ENCODE data around the gene SLC33A1. TPM values are rescaled to one million over a fixed set of nuclear protein-coding genes. Genes with fewer than 3 reads are reported as not detected.

The SLC33A1 gene
- total and polyA plus RNA-seq, 2 of the 8 experiments (the other 6 are each of a cell fraction or from before 2014, with no cell fraction given) = 15.6 to 24.2 TPM

DNA sequence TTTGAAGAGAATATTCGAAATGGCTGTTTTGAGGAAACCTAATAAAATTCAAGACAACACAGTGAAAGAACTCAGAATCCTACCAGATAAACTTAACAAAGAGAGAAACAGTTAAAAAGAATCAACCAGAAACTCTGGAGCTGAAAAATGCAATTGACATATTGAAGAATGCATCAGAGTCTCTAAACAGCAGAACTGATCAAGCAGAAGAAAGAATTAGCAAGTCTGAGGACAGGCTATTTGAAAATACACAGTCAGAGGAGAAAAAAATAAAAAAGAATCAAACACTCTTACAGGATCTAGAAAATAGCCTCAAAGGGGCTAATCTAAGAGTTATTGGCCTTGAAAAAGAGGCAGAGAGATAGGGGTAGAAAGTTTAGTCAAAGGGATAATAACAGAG, 61.7 kb downstream of the SLC33A1 start (continued):
- TF ChIP-seq, protein P1, sequence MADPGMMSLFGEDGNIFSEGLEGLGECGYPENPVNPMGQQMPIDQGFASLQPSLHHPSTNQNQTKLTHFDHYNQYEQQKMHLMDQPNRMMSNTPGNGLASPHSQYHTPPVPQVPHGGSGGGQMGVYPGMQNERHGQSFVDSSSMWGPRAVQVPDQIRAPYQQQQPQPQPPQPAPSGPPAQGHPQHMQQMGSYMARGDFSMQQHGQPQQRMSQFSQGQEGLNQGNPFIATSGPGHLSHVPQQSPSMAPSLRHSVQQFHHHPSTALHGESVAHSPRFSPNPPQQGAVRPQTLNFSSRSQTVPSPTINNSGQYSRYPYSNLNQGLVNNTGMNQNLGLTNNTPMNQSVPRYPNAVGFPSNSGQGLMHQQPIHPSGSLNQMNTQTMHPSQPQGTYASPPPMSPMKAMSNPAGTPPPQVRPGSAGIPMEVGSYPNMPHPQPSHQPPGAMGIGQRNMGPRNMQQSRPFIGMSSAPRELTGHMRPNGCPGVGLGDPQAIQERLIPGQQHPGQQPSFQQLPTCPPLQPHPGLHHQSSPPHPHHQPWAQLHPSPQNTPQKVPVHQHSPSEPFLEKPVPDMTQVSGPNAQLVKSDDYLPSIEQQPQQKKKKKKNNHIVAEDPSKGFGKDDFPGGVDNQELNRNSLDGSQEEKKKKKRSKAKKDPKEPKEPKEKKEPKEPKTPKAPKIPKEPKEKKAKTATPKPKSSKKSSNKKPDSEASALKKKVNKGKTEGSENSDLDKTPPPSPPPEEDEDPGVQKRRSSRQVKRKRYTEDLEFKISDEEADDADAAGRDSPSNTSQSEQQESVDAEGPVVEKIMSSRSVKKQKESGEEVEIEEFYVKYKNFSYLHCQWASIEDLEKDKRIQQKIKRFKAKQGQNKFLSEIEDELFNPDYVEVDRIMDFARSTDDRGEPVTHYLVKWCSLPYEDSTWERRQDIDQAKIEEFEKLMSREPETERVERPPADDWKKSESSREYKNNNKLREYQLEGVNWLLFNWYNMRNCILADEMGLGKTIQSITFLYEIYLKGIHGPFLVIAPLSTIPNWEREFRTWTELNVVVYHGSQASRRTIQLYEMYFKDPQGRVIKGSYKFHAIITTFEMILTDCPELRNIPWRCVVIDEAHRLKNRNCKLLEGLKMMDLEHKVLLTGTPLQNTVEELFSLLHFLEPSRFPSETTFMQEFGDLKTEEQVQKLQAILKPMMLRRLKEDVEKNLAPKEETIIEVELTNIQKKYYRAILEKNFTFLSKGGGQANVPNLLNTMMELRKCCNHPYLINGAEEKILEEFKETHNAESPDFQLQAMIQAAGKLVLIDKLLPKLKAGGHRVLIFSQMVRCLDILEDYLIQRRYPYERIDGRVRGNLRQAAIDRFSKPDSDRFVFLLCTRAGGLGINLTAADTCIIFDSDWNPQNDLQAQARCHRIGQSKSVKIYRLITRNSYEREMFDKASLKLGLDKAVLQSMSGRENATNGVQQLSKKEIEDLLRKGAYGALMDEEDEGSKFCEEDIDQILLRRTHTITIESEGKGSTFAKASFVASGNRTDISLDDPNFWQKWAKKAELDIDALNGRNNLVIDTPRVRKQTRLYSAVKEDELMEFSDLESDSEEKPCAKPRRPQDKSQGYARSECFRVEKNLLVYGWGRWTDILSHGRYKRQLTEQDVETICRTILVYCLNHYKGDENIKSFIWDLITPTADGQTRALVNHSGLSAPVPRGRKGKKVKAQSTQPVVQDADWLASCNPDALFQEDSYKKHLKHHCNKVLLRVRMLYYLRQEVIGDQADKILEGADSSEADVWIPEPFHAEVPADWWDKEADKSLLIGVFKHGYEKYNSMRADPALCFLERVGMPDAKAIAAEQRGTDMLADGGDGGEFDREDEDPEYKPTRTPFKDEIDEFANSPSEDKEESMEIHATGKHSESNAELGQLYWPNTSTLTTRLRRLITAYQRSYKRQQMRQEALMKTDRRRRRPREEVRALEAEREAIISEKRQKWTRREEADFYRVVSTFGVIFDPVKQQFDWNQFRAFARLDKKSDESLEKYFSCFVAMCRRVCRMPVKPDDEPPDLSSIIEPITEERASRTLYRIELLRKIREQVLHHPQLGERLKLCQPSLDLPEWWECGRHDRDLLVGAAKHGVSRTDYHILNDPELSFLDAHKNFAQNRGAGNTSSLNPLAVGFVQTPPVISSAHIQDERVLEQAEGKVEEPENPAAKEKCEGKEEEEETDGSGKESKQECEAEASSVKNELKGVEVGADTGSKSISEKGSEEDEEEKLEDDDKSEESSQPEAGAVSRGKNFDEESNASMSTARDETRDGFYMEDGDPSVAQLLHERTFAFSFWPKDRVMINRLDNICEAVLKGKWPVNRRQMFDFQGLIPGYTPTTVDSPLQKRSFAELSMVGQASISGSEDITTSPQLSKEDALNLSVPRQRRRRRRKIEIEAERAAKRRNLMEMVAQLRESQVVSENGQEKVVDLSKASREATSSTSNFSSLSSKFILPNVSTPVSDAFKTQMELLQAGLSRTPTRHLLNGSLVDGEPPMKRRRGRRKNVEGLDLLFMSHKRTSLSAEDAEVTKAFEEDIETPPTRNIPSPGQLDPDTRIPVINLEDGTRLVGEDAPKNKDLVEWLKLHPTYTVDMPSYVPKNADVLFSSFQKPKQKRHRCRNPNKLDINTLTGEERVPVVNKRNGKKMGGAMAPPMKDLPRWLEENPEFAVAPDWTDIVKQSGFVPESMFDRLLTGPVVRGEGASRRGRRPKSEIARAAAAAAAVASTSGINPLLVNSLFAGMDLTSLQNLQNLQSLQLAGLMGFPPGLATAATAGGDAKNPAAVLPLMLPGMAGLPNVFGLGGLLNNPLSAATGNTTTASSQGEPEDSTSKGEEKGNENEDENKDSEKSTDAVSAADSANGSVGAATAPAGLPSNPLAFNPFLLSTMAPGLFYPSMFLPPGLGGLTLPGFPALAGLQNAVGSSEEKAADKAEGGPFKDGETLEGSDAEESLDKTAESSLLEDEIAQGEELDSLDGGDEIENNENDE (IDR thresholded peaks at IDR 0.05; ENCODE audit: insufficient replicate concordance, low read length) = no peak
- no peak for TF ChIP-seq KDM5A (IDR thresholded peaks at IDR 0.05; ENCODE audit: low read length)
- TF ChIP-seq RFX5 (IDR thresholded peaks at IDR 0.05; ENCODE audit: borderline replicate concordance, low read depth, low read length) = no peak
- no peak for TF ChIP-seq GTF2F1 (IDR thresholded peaks at IDR 0.05; ENCODE audit: borderline replicate concordance, low read depth, low read length)
- TF ChIP-seq SP4 (IDR thresholded peaks at IDR 0.05; ENCODE audit: low read length) = no peak
